HS-27A (cell line): ENCODE results near the gene LUM.
A peak's percentile ranks its signal among the peaks of the same experiment; 100 is the strongest.
"Not testable (repeated sequence)": the region's sequence is repeated elsewhere in the genome, so short reads cannot be mapped to it uniquely, and the experiment has no call there.

ENCODE experiments used
- DNase-seq: peaks from one replicate; pipeline ENCODE4 v3.0.0-alpha.2; 2012; ENCODE audit warnings: low read depth, missing footprints

LUM gene

GRCh38 chr12:91109581-91110310, 1.5 kb downstream of the LUM start:
- DNase-seq, result no peak

GRCh38 chr12:91109148-91109564, 2.1 kb downstream of the LUM start:
- peak; percentile 60 for DNase-seq

- DNase-seq, result no peak
Measured at GRCh38 chr12:91108196-91108755, 3.0 kb downstream of the LUM start.

- DNase-seq, result no peak
Measured at GRCh38 chr12:91106283-91106682, 5.0 kb downstream of the LUM start.

- DNase-seq, result no peak
Measured at GRCh38 chr12:91105807-91106206, 5.5 kb downstream of the LUM start.

GRCh38 chr12:91104812-91105466, 6.4 kb downstream of the LUM start:
- no peak for DNase-seq

- no peak for DNase-seq
Measured at GRCh38 chr12:91103624-91104023, 7.7 kb downstream of the LUM start.

- DNase-seq, result no peak
Measured at GRCh38 chr12:91103101-91103500, 8.2 kb downstream of the LUM start.

GRCh38 chr12:91100906-91101305, 10.4 kb downstream of the LUM start:
- no peak for DNase-seq

- no peak for DNase-seq
Measured at GRCh38 chr12:91099836-91100235, 11.5 kb downstream of the LUM start.

- DNase-seq, result no peak
Measured at GRCh38 chr12:91099341-91099740, 12.0 kb downstream of the LUM start.

GRCh38 chr12:91098941-91099340, 12.4 kb downstream of the LUM start:
- DNase-seq, result peak; percentile 72

GRCh38 chr12:91098461-91098860, 12.8 kb downstream of the LUM start:
- DNase-seq, result no peak

GRCh38 chr12:91094957-91095356, 16.3 kb downstream of the LUM start:
- no peak for DNase-seq

GRCh38 chr12:91094032-91094662, 17.1 kb downstream of the LUM start:
- DNase-seq, result no peak

GRCh38 chr12:91093341-91093740, 18.0 kb downstream of the LUM start:
- no peak for DNase-seq

GRCh38 chr12:91091916-91092715, 19.2 kb downstream of the LUM start:
- DNase-seq, result no peak

GRCh38 chr12:91089953-91090352, 21.3 kb downstream of the LUM start:
- DNase-seq, result not testable (repeated sequence)

GRCh38 chr12:91080041-91080440, 31.3 kb downstream of the LUM start:
- DNase-seq, result no peak

GRCh38 chr12:91078501-91078900, 32.8 kb downstream of the LUM start:
- no peak for DNase-seq

GRCh38 chr12:91077228-91077954, 33.9 kb downstream of the LUM start:
- no peak for DNase-seq
